ENCODE data around the gene CASKIN1. TPM values are rescaled to one million over a fixed set of nuclear protein-coding genes. Genes with fewer than 3 reads are reported as not detected.
"Not testable (repeated sequence)": the region's sequence is repeated elsewhere in the genome, so short reads cannot be mapped to it uniquely, and the experiment has no call there.

Gene CASKIN1
- total and polyA plus RNA-seq, 4 donors: 0.13 to 0.28 (median 0.15) TPM; not detected in 1

DNA sequence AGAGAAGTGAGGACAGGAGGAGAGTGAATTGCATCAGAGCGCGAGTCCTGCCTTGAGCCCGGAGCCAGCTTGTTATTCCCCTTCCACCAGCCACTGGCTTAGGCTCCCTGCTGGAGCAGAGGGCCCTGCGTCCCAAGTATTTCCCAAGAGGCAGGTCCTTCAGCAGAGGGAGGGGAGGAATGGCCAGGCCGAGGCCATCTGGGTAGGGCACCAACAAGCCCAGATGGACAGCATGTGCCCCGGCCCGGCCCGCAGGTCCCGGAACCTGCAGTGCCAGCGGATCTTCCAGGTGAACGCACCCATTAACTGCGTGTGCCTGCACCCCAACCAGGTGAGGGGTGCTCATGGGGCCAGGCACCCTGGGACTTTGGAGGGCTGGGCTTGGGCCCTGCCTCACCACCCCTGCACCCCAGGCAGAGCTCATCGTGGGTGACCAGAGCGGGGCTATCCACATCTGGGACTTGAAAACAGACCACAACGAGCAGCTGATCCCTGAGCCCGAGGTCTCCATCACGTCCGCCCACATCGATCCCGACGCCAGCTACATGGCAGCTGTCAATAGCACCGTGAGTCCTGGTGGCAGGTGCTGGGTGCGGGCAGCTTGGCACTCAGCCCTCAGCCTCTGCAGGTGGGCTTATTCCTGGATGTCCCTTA lies 10.5 kb upstream of the CASKIN1 start:
- WGBS, 2 donors: 89 to 91% methylated on average over 23 of the region's 23 CpGs
- intact Hi-C loops (cut with DNase I): no loop called here

DNA sequence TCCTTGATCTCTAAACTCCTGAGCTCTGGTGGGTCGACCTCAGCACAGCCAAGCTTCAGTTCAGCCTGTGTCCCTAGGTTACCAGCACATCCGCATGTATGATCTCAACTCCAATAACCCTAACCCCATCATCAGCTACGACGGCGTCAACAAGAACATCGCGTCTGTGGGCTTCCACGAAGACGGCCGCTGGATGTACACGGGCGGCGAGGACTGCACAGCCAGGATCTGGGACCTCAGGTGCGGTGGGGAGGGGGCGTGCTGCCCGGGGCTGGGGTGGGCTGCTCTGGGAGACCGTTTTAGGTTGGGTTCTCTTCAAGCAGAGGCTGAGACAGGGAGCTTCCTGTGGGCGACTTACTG lies 10.0 kb upstream of the CASKIN1 start:
- ATAC-seq (ENCODE audit: low FRiP score): no peak
- H3K27ac ChIP-seq (ENCODE audit: low read depth in 1 of 2, low read length in 2 of 2): no peak overlapping the region
- WGBS, 2 donors: 78 to 83% methylated on average over 18 of the region's 18 CpGs
- H3K9me3 ChIP-seq (ENCODE audit: control insufficient read depth, low read length): no peaks in the 10 kb centered on the region
- H3K4me1 ChIP-seq (ENCODE audit: control insufficient read depth in 1 of 2, insufficient read depth in 2 of 2, low read length in 2 of 2): no peaks in the 10 kb centered on the region
- H3K36me3 ChIP-seq (ENCODE audit: control insufficient read depth in 1 of 2, insufficient read depth in 2 of 2, low read length in 1 of 2): no peaks in the 10 kb centered on the region
- no peak for DNase-seq
- no peaks in the 10 kb centered on the region for H3K27me3 ChIP-seq (ENCODE audit: control insufficient read depth in 1 of 2, insufficient read depth in 2 of 2, low read length in 1 of 2)
- no peak overlapping the region for H3K4me3 ChIP-seq (ENCODE audit: low read length in 2 of 2)
- intact Hi-C loops (cut with DNase I): no loop called here

More for the DNA sequence above, 10.5 kb upstream of the CASKIN1 start:
- ATAC-seq (ENCODE audit: low FRiP score): no peak
- DNase-seq: no peak
- no peaks in the 10 kb centered on the region for H3K36me3 ChIP-seq (ENCODE audit: control insufficient read depth in 1 of 2, insufficient read depth in 2 of 2, low read length in 1 of 2)
- no peaks in the 10 kb centered on the region for H3K9me3 ChIP-seq (ENCODE audit: control insufficient read depth, low read length)
- H3K4me1 ChIP-seq (ENCODE audit: control insufficient read depth in 1 of 2, insufficient read depth in 2 of 2, low read length in 2 of 2): no peaks in the 10 kb centered on the region
- no peak overlapping the region for H3K27ac ChIP-seq (ENCODE audit: low read depth in 1 of 2, low read length in 2 of 2)
- H3K27me3 ChIP-seq (ENCODE audit: control insufficient read depth in 1 of 2, insufficient read depth in 2 of 2, low read length in 1 of 2): no peaks in the 10 kb centered on the region
- no peak overlapping the region for H3K4me3 ChIP-seq (ENCODE audit: low read length in 2 of 2)

DNA sequence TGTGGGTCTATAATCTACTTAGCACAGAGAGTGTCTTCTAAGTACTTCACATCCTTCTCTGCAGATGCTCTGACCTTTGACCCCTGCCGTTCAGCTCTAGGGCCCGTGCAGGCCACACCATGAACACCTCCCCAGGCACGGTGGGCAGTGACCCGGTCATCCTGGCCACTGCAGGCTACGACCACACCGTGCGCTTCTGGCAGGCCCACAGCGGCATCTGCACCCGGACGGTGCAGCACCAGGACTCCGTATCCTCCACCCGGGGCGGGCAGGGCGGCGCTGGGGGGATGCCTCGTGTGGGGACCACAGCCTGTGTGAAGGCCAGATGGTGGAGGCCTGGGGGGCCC lies 9.5 kb upstream of the CASKIN1 start:
- intact Hi-C loops (cut with DNase I): no loop called here

DNA sequence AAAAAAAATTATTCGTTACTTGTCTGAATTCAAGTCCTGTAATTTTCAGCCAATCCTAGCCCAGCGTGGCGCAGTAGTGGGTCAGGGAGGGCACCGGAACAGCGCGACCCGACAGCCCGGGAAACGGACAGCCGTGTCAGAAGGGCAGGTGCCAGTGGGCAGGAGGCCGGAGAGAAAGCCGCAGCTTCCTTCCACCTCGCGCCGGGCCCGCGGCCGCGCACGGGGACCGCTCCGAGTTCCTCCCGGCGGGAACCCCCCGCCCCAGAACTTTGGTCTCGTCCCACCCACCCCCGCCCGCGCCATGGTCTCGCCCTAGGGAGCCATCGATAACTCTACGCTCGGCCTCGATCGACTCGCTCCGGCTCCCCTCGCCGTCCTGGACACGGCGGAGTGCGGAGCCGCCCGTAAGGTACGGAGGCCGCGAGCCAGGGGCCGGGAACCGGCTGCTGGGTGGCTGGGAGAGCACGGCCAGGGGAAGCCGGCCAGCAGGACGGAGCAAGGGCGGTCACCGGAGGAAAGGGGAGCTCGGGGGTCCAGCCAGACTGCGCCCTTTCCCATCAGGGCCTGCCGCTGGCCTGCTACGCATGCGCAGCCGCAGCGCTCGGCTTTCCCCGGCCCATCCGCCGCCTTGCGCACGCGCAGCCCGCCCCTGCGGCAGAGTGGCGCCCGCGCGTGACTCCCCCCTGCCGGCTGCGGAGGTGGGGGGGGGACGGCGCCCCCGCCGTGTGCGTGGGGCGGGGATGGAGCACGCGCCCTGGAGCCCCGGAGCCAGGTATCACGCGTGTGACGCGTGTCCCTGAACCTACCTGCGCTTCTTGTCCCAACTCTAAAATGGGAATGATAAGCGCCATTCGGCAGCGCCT lies 8.9 kb upstream of the CASKIN1 start, which contains the start of gene MLST8:
Gene MLST8, plus strand, starts transcription at position 351 of the 863 bp plus-strand sequence. CDS start 632 bp downstream, outside the sequence.
- intact Hi-C loops (cut with DNase I): no loop called here
- peak within 1 kb of the TSS; percentile 48 to 70 for H3K4me3 ChIP-seq (ENCODE audit: low read length in 2 of 2)
- DNase-seq (peak; percentile 92 to 95), ATAC-seq (ENCODE audit: low FRiP score) (peak; percentile 95)
- WGBS, 2 donors: 1% methylated on average over 77 to 93 of the region's 93 CpGs
- no peaks in the 10 kb centered on the region for H3K4me1 ChIP-seq (ENCODE audit: control insufficient read depth in 1 of 2, insufficient read depth in 2 of 2, low read length in 2 of 2)
- no peaks in the 10 kb centered on the region for H3K27me3 ChIP-seq (ENCODE audit: control insufficient read depth in 1 of 2, insufficient read depth in 2 of 2, low read length in 1 of 2)
- no peaks in the 10 kb centered on the region for H3K9me3 ChIP-seq (ENCODE audit: control insufficient read depth, low read length)
- H3K36me3 ChIP-seq (ENCODE audit: control insufficient read depth in 1 of 2, insufficient read depth in 2 of 2, low read length in 1 of 2): no peaks in the 10 kb centered on the region
- peak within 1 kb of the TSS; percentile 16 to 90 for H3K27ac ChIP-seq (ENCODE audit: low read depth in 1 of 2, low read length in 2 of 2)

More for the DNA sequence above, 9.5 kb upstream of the CASKIN1 start:
- Histone ChIP-seq H3K4me3 (ENCODE audit: low read length in 2 of 2) (peak overlapping the region; percentile 48 to 70), H3K36me3 (ENCODE audit: control insufficient read depth in 1 of 2, insufficient read depth in 2 of 2, low read length in 1 of 2) (no peaks in the 10 kb centered on the region), H3K27me3 (ENCODE audit: control insufficient read depth in 1 of 2, insufficient read depth in 2 of 2, low read length in 1 of 2) (no peaks in the 10 kb centered on the region), H3K9me3 (ENCODE audit: control insufficient read depth, low read length) (no peaks in the 10 kb centered on the region), H3K4me1 (ENCODE audit: control insufficient read depth in 1 of 2, insufficient read depth in 2 of 2, low read length in 2 of 2) (no peaks in the 10 kb centered on the region), H3K27ac (ENCODE audit: low read depth in 1 of 2, low read length in 2 of 2) (no peak overlapping the region)
- WGBS, 2 donors: 5 to 8% methylated on average over 16 of the region's 16 CpGs
- DNase-seq (peak in 1 of 2 donors; percentile 64), ATAC-seq (ENCODE audit: low FRiP score) (peak; percentile 1)

DNA sequence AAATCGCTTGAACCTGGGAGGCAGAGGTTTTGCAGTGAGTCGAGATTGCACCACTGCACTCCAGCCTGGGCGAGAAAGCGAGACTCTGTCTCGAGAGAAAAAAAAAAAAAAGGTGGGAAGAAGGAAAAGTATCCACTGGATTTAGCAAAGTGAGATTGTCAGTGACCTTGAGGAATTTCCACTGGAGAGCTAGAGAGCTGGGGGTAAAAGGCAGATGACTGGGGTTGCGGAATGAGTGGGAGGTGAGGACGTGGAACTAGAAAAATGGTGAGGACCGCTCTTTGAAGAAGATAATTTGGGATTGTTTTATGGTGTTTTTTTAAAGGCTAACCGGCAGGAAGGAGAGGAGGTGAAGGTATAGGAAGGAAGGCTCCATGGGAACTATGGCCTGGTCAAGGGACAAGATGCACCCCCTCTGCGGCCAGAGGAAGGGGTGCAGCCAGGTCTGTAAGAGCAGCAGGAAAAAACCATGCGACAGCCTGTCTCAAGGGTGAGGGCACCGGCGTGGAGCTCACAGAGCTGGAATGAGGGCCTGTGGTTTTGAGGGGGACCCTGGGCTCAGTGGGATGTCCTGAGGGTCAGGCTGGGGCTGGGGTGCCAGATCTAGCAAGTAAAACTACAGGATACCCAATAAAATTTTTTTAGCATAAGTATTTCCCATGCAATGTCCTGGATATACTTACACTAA lies 8.2 kb upstream of the CASKIN1 start:
- DNase-seq (no peak), ATAC-seq (ENCODE audit: low FRiP score) (no peak)
- WGBS, 2 donors: 81% methylated on average over 13 of the region's 13 CpGs
- intact Hi-C loops (cut with DNase I): no loop called here
- Histone ChIP-seq H3K27me3 (ENCODE audit: control insufficient read depth in 1 of 2, insufficient read depth in 2 of 2, low read length in 1 of 2) (no peaks in the 10 kb centered on the region), H3K4me3 (ENCODE audit: low read length in 2 of 2) (peak overlapping the region; percentile 43 to 70), H3K27ac (ENCODE audit: low read depth in 1 of 2, low read length in 2 of 2) (no peak overlapping the region), H3K4me1 (ENCODE audit: control insufficient read depth in 1 of 2, insufficient read depth in 2 of 2, low read length in 2 of 2) (no peaks in the 10 kb centered on the region), H3K9me3 (ENCODE audit: control insufficient read depth, low read length) (no peaks in the 10 kb centered on the region), H3K36me3 (ENCODE audit: control insufficient read depth in 1 of 2, insufficient read depth in 2 of 2, low read length in 1 of 2) (no peaks in the 10 kb centered on the region)

DNA sequence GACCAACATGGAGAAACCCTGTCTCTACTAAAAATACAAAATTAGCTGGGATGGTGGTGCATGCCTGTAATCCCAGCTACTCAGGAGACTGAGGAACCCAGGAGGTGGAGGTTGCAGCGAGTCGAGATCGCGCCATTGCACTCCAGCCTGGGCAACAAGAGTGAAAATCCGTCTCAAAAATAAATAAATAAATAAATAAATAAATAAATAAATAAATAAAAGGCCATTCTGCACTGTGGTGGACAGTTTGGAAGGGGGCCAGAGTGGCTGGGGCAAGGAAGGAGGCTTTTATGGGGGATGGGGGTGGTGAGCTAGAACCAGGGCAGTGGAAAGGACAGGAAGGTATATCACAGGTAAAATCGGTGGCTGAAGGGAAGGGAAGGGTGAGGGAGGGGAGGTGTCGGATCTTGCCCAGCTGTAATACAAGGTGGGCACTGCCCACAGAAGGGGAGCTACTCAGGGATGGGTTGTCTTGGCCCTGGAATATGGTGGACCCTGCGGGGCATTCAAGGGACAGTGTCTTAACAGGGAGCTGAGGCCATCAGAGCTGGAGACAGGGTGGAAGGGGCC lies 6.8 kb upstream of the CASKIN1 start:
- H3K27me3 ChIP-seq (ENCODE audit: control insufficient read depth in 1 of 2, insufficient read depth in 2 of 2, low read length in 1 of 2); ATAC-seq (ENCODE audit: low FRiP score); DNase-seq; intact Hi-C loops (cut with DNase I); H3K4me3 ChIP-seq (ENCODE audit: low read length in 2 of 2); H3K36me3 ChIP-seq (ENCODE audit: control insufficient read depth in 1 of 2, insufficient read depth in 2 of 2, low read length in 1 of 2); H3K27ac ChIP-seq (ENCODE audit: low read depth in 1 of 2, low read length in 2 of 2); H3K4me1 ChIP-seq (ENCODE audit: control insufficient read depth in 1 of 2, insufficient read depth in 2 of 2, low read length in 2 of 2); H3K9me3 ChIP-seq (ENCODE audit: control insufficient read depth, low read length): not testable (repeated sequence)
- 93 to 95% methylated on average over 8 of the region's 8 CpGs for WGBS, 2 donors

DNA sequence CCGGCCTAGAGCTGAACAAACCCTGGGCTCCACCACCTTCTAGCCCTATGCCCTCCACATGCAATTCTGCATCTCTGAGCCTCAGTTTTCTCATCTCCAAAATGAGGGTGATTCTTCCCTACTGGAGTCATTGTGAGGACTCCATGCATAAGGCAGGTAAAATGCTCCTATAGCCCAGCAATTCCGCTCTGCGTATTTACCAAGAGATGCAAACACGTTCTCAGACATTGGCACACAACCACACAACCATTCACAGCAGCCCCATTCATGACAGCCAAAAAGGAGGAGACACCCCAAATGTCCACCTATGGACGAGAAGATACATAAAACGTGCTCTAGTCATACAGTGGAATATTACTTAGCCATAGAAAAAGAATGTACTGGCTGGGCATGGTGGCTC lies 3.9 kb upstream of the CASKIN1 start:
- no peak for DNase-seq
- Histone ChIP-seq H3K9me3 (ENCODE audit: control insufficient read depth, low read length) (no peaks in the 10 kb centered on the region), H3K4me3 (ENCODE audit: low read length in 2 of 2) (no peak overlapping the region), H3K36me3 (ENCODE audit: control insufficient read depth in 1 of 2, insufficient read depth in 2 of 2, low read length in 1 of 2) (no peaks in the 10 kb centered on the region), H3K4me1 (ENCODE audit: control insufficient read depth in 1 of 2, insufficient read depth in 2 of 2, low read length in 2 of 2) (no peaks in the 10 kb centered on the region), H3K27ac (ENCODE audit: low read depth in 1 of 2, low read length in 2 of 2) (no peak overlapping the region), H3K27me3 (ENCODE audit: control insufficient read depth in 1 of 2, insufficient read depth in 2 of 2, low read length in 1 of 2) (no peaks in the 10 kb centered on the region)
- ATAC-seq (ENCODE audit: low FRiP score): no peak
- WGBS, 2 donors: 87 to 90% methylated on average over 6 of the region's 6 CpGs
- intact Hi-C loops (cut with DNase I): no loop called here

DNA sequence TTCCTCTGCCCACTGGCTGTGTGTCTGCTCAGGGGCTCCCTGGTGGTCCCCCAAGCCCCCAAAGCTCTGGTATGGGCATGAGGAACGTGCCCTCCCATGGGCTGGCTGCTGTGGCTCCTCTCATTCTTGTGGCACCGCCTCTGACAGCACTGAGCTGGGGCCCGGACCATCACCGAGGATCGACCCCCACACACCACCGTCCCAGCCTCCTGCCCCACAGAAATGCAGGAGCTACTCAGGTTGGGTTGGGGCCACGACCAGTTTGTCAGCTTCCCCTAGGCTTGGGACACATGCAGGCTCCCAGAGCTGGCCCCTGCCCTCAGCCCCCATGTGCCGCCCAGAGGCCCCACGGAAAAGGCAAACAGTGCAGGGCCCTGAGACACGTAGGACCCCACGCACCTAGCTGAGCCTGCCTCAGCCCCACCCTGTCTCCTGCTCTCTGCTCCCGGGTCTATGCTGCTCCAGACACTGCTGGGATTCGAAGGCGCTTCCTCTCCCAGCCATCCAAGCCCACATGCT lies 3.3 kb upstream of the CASKIN1 start:
- no peaks in the 10 kb centered on the region for H3K27me3 ChIP-seq (ENCODE audit: control insufficient read depth in 1 of 2, insufficient read depth in 2 of 2, low read length in 1 of 2)
- H3K36me3 ChIP-seq (ENCODE audit: control insufficient read depth in 1 of 2, insufficient read depth in 2 of 2, low read length in 1 of 2): no peaks in the 10 kb centered on the region
- H3K4me3 ChIP-seq (ENCODE audit: low read length in 2 of 2): no peak overlapping the region
- no peak for DNase-seq
- no peak overlapping the region for H3K27ac ChIP-seq (ENCODE audit: low read depth in 1 of 2, low read length in 2 of 2)
- ATAC-seq (ENCODE audit: low FRiP score): no peak
- no peaks in the 10 kb centered on the region for H3K4me1 ChIP-seq (ENCODE audit: control insufficient read depth in 1 of 2, insufficient read depth in 2 of 2, low read length in 2 of 2)
- intact Hi-C loops (cut with DNase I): no loop called here
- H3K9me3 ChIP-seq (ENCODE audit: control insufficient read depth, low read length): no peaks in the 10 kb centered on the region
- WGBS, 2 donors: 67 to 72% methylated on average over 14 of the region's 14 CpGs
